CD1c-positive myeloid dendritic cell (primary cell): Measurements from ENCODE around the gene ANKIB1.
A peak's percentile ranks its signal among the peaks of the same experiment; 100 is the strongest.
"Not testable (repeated sequence)": the region's sequence is repeated elsewhere in the genome, so short reads cannot be mapped to it uniquely, and the experiment has no call there.

Experiments used
- DNase-seq: peaks from one replicate; pipeline ENCODE4 v3.0.0-alpha.2; 2016; ENCODE audit errors: extremely low spot score

Gene ANKIB1

DNA sequence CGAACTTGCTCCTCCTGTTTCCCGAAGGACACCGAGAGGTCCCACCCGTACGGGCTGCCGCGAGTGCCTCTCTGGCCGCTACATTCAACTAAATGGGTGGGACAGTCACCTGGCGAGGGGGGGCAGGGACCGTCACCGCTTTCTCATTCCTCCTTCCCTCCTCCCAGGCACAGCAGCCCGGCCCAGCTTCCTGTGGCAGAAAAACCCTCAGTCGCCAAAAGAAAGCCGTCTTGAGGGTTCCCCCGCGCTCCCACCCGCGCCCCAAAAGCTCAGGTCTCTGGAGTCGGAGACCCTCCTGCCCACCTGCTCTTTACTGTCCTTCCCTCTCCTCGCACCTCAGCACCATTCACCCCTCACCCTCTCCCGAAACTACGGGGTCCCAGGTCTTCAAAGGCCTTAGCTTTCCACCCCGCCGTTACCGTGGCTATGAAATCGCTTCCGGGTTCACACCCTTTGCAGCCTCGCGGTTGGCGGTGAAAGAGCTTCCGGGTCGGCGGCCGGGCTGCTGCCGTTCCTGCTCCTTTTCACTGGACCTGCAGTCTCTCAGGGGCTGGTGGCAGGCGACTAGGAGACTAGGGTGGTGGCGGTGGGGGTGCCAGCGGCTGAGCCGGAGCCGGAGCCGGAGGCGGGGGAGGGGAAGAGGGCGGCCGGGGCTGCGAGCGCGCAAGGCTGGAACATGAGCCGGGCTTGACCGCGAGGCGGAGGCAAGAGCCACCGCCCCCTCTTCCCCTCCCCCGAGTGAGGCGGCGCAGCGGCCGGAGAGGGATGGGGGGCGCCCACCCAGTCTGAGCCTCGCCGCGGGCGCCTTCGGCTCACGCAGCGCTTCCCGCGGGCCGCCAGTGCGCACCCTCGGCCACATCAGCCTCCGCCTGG lies at the start of gene ANKIB1, which contains the start of gene KRIT1:
TSS of gene ANKIB1 (plus strand) at position 488 of the 873 bp plus-strand sequence. CDS start 49,005 bp downstream, outside the sequence.
TSS of gene KRIT1 (minus strand) at position 428 of the 873 bp plus-strand sequence. CDS start 3,779 bp downstream, outside the sequence.
- DNase-seq: peak; percentile 89

DNA sequence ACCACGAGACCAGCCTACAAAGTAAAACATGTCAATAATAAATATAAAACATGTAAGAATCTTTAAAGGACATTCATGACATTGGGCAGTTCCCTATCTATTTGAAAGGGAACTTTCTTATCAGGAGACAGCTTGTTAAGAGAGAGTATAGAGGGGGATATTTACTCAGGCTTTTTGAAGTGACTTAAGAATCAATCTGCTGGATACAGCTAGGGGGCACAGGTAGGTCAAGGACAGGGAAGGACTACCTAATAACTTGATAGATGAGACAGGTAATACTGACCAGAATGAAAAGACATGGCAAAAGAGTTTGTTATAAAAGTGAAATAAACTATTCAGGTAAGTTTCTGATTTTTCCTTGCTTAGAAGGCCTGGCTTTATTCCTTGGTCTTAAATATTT lies 45.0 kb upstream of the ANKIB1 start:
- DNase-seq: no peak

DNA sequence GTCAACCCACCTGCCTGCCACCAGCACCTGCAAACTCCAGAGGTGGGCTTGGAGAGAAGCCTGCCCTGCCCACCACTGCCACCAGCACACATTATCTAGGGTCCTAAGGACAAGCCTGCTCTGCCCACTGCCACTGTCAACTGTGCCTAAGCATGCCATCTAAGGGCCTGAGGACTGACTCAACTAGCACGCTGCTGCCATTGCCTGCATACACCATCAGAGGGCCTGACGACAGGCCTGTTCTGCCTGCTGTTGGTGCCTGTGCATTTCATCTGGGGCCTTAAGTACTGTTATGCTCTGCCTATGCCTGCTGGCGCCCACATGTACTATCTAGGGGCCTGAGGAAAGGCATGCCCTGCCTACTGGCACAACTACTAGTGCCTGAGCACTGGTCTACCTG lies 39.8 kb upstream of the ANKIB1 start:
- DNase-seq: no peak

- no peak for DNase-seq
Measured at GRCh38 chr7:92206672-92207071, 39.1 kb upstream of the ANKIB1 start.

GRCh38 chr7:92221766-92222165 lies 24.0 kb upstream of the ANKIB1 start:
- no peak for DNase-seq

DNA sequence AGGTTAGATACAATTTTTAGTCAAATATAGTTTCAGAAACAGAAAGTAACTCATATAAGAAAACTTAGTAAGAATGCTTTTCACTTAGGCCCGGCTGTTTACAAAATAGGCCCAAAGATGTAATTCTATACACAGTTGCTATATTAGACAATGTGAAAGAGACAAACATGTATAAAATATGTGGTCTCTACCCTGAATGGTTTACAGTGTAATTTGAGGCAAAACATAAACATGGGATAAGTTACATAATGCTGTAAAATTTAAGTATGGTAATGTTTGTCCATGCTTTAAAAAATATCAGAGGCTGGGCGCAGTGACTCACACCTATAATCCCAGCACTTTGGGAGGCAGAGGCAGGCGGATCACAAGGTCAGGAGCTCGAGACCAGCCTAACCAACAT lies 18.8 kb upstream of the ANKIB1 start:
- DNase-seq: no peak

- DNase-seq: no peak
Measured at GRCh38 chr7:92228100-92228499, 17.7 kb upstream of the ANKIB1 start.

- DNase-seq: no peak
Measured at GRCh38 chr7:92228742-92229141, 17.0 kb upstream of the ANKIB1 start.

DNA sequence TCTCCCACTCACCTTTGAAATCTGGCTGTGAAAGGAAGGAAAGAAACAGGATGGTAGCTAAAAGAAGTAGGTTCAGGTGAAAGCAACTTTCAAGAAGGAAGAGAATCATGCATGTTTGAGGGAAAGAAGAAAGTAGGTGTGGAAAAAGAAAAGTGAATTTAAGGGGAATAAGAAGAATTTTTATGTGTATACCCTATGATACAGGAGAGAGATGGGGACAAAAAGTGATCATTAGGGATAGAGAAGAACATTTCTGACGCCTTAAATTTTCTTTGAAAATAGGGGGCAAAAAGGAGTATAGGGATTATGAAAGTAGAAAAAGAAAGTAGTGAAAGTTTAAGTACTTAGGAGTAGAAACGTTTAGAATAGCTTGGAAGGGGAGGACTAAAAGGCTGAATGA lies 15.2 kb upstream of the ANKIB1 start:
- DNase-seq: no peak

- no peak for DNase-seq
Measured at GRCh38 chr7:92242972-92243371, 2.8 kb upstream of the ANKIB1 start.

DNA sequence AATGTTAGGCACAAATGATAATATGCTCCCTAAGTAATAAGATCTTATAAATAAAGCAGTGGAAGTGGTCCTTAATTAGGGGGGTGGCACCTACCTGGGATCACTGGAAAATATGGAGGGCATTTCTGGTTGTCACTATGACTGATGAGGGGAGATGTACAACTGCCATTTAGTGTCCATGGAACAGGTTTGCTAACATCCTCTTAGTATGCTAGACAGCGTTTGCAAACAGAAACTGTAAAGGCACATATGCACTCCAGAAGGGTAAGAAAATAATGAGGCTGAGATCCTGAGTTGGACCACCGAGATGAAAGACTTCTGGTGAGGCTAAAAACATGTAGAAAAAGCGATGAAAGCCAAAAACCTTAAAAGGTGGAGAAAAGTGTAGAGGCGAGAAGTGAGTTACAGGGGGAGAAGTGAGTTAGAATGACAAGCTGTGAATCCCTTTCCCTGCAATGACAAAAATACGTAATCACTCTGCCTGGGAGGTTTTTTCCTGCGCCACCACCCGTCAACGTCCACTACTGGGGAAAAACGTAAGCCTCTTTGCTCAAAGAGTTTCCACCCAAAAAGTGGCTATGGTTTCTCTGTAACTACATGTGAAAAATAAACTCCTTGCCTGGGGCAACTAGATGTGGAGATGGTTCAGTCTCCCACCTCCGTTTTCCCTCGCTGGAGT lies 827 bp upstream of the ANKIB1 start:
- DNase-seq: peak; percentile 44

GRCh38 chr7:92246360-92247101 lies 757 bp downstream of the ANKIB1 start:
- DNase-seq: no peak

GRCh38 chr7:92250603-92251002 lies 4.8 kb downstream of the ANKIB1 start:
- no peak for DNase-seq

GRCh38 chr7:92251181-92251580 lies 5.4 kb downstream of the ANKIB1 start:
- DNase-seq: no peak

DNA sequence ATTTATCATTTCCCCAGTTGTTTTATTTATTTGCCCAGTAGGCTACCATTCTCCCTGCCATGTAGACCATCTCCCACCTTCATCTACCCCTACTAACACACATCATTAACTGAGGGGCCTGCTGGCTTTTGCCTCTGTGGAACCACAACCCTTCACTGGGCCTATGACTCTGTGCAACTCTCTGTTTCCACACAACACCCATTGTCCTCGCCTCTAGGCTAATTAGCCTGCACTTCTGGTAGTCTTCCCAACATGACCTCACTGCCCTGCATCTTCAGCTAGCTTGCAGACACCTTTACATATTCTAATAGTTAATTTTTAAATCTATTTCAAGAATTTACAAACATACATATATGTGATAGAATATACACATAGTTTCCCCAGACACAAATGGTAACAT lies 7.5 kb downstream of the ANKIB1 start:
- no peak for DNase-seq

- not testable (repeated sequence) for DNase-seq
Measured at GRCh38 chr7:92254800-92255199, 9.0 kb downstream of the ANKIB1 start.

- DNase-seq: no peak
Measured at GRCh38 chr7:92255308-92255707, 9.5 kb downstream of the ANKIB1 start.

DNA sequence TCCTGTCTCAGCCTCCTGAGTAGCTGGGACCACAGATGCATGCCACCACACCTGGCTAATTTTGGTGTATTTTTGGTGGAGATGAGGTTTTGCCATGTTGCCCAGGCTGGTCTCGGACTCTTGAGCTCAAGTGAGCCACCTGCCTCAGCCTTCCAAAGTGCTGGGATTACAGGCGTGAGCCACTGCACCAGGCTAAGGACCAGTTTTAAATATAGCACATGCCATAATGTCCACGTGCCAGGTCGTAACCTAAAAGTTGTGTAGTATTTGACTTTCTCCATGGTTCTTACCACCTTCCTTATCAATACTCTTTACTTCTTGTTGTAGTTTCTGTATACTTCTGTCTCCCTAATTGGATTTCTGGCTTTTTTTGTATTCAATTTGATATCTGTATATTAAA lies 13.3 kb downstream of the ANKIB1 start:
- no peak for DNase-seq

DNA sequence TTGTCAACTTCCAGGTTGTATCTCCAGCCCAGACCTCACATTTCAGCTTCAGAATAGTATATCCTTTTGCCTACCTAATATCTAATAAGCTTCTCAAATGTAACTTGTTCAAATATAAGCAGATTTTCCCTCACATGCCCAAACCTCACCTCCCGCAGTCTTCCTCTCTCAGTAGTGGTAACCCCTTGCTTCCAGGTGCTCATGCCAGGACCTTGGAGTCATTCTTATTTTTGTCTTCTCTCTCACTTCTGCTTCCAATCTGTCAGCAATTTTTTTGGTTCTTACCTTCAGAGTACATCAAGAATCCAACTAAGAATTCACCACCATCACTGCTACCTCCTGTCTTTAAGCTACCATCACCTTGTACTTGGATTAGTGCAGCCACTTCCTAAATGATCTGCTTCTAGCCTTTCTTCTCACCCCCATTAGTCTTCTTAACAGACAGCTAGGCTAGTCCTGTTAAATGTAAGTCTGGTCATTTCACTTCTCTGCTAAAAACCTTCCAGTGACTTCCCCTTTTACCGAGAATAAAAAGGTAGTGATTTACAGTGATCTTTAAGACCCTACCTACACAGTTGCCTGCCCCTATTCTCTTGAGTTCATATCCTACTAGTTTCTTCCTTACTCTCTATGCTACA lies 14.0 kb downstream of the ANKIB1 start:
- no peak for DNase-seq

- no peak for DNase-seq
Measured at GRCh38 chr7:92260248-92260781, 14.5 kb downstream of the ANKIB1 start.

DNA sequence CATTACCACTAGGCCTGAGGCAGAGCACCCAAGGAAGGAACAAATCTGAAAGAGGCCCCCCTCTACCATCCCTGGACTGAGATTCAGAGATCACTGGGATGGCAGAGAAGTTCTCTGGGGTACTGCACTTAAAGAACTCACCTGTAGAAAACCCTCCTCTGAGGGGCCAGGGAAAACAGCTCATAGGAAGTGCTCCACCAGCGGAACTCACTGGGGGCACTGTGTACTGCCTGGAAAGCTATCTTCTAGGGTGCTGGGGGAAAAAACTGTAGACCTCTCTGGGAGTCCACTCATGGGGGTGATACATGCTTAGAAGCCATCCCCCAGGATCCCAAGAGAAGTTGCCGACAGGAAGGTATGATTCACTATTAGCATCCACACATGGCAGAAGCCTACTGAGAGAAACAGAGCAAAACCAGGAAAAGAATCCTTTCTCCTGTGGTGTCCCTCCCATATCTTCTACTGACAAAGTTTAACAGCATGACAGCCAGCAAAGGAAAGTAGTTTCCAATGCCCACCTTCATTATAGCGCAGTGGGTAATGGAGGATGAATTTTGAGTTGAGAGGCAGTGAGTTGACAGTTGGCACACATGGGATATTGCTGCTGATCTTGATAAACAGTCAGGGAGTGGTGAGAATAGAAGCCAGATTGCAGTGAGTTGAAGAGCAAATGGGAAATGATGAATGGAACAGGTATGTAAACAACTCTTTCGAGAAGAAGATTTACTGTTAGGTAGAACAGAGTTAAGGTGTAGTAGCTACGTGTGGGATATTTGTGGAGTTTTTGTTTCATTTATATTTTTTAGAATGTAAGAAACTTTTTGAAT lies 20.9 kb downstream of the ANKIB1 start:
- no peak for DNase-seq
